HG02885 (cell line): Measurements from ENCODE around the gene MRPS15.
A peak's percentile ranks its signal among the peaks of the same experiment; 100 is the strongest.
"Not testable (repeated sequence)": the region's sequence is repeated elsewhere in the genome, so short reads cannot be mapped to it uniquely, and the experiment has no call there.

Source experiments
- ATAC-seq: cut with Tn5 transposase; IDR thresholded peaks from one replicate; pipeline ENCODE4 v1.9.1; 2021; ENCODE audit warnings: mild to moderate bottlenecking; ENCODE audit not compliant: unreplicated experiment, poor library complexity

Gene MRPS15

DNA sequence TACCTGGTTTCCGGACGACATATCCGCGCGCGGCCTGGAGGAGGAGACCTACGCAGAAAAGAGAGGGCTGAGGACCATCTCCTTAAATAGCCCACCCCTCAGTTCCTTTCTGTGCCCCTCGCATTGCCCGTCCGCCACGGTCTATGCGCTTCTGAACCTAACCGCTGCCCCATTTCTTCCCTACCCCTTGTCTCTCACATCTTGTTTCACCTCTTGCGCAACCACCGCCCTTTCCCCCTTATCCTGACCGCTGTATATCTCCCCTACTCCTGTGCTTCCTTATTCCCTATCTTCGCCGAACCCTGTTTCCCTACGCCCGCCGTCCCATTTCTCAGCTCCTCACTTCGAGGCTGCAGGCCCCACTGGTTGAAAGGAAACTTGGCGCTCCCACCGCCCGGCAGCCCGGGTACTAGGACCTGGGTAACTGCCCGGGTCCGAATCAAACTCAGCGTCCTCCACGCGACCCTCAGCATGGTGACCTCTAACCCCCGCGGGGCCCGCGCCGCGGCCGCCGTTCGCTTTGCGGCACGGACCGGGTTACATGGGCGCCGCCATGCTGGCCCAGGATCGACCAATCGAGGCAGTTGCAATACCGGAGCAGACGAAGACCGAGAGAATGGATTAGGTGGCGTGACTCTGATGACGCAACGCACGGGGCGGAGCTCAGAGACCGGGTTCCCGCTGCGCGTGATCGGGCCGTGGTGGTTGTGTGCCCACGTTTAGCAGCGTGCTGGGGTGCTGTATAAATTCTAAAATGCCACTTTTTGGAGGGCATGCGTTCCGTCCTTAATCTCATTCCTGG is at the start of gene MRPS15:
MRPS15 (minus strand) TSS at position 582 of the 802 bp plus-strand sequence; CDS start at position 473, 109 bp downstream.
- peak; percentile 93 for ATAC-seq

- no peak for ATAC-seq
Observed at GRCh38 chr1:36512842-36513241, 48.7 kb upstream of the MRPS15 start.

DNA sequence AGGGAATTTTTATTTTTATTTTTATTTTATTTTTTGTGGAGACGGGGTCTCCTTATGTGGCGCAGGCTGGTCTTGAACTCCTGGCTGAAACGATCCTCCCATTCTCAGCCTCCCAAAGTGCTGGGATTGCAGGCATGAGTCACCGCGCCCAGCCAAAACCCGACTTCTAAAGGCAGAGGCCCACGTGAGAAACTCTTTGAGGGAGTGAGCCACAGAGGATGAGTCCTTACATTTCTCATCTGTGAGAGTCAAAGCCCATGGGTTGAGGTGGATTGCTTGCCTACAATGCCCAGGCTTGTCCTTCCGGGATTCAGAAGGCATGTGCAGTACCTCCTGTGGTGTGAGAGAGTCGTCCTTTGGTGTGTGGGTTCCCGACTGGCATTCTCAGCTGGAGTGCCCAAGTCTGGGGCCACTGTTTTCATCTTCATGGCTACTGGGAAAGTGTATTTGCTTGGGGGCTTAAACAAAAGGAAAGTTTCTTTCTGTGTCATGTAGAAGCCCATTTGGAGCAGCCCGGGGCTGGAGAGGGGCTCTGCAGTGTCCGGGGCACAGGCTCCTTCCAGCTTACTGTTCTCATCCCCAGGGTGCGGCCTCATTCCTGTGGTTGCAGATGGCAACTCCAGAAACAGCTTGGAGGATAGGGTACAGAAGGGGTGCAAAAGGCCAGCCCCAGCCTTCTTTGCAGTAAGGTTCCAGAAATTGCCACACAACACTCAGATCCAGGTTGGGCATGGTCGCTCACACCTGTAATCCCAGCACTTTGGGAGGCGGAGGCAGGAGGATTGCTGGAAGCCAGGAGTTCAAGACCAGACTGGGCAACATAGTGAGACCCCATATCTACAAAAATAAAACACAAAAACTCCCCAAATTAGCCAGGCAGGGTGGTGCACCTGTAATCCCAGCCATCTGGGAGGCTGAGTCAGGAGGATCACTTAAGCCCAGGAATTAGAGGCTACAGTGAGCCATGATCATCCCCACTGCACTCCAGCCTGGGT is 47.9 kb upstream of the MRPS15 start:
- no peak for ATAC-seq

DNA sequence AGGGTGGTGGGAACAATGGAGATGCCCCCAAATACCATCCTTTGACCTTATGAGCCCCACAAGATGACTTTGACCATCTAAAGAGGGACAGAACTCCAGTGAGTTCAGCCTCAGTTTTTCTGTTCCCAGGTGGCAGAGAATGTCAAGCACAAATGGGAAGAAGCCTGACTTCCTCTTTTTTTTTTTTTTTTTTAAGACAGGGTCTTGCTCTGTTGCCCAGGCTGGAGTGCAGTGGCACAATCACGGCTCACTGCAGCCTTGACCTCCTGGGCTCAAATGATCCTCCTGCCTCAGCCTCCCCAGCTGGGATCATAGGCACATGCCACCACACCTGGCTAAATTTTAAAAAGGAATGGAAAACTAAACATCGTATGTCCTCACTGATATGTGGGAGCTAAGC is 47.0 kb upstream of the MRPS15 start:
- ATAC-seq: not testable (repeated sequence)

- ATAC-seq: no peak
Observed at GRCh38 chr1:36510418-36510817, 46.2 kb upstream of the MRPS15 start.

DNA sequence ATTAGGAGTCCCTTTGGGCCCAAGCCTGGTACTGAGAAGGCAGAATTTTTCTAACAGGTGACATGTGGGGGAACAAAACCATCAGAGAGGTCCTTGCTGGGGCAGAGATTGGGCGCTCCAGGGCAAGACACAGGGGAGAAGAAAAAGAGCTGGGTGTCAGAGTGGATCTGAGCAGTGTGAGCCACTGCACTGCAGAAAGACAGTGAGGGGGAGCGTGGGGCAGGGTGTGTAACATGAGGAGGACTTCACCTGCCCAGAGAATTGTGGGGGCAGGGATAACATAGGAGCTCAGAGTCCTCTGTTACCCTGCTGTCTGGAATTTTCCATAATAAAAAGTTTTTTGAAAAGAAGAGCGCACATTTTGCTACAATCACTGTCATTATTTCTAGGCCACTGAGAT is 44.1 kb upstream of the MRPS15 start:
- no peak for ATAC-seq

GRCh38 chr1:36506276-36506920 is 42.2 kb upstream of the MRPS15 start:
- no peak for ATAC-seq

GRCh38 chr1:36503733-36504132 is 39.5 kb upstream of the MRPS15 start:
- no peak for ATAC-seq

DNA sequence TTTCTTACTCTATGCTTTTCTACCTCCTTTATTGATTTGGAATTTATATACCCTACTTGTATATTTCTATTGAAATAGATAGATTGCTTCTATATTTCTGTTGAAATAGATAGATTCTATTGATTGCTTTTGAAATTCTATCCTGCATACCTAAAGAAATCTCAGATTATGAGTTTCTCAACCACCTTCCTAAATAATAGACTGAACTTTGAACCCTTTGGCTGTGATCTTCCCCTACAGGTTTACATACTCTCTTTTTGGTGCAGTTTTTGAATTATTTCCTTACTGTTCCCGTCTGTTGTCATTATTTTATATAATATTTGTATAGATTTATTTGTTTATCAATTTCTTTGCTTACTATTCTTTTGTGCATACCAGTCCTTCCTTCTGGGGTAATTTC is 39.0 kb upstream of the MRPS15 start:
- no peak for ATAC-seq

DNA sequence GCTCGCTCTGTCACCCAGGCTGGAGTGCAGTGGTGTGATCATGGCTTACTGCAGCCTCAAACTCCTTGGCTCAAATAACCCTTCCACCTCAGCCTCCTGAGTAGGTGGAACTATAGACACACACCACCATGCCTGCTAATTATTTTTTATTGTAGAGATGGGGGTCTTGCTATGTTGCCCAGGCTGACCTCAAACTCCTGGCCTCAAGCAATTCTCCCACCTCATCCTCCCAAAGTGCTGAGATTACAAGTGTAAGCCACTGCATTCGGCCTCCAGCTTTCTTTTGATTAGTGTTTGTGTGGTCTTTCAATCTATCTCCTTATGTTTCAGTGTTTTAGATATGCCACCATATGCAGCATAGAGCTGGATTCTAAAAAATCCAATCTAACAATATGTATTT is 38.4 kb upstream of the MRPS15 start:
- no peak for ATAC-seq

GRCh38 chr1:36501911-36502310 is 37.7 kb upstream of the MRPS15 start:
- not testable (repeated sequence) for ATAC-seq

GRCh38 chr1:36497207-36497606 is 33.0 kb upstream of the MRPS15 start:
- no peak for ATAC-seq

DNA sequence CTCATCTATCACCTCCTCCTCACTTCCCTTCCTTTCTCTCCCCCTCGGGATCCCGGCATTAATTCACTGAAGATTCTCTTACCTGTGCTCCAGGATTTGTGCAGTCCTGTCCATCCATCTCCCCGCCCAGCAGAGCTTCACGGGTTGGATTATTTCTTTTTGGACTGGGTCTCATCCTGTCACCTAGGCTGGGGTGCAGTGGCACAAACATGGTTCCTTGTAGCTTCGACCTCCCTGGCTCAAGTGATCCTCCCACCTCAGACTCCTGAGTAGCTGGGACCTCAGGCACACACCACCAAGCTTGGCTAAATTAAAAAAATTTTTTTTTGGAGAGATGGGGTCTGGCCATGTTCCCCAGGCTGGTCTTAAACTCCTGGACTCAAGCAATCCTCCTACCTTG is 30.8 kb upstream of the MRPS15 start:
- ATAC-seq: no peak

DNA sequence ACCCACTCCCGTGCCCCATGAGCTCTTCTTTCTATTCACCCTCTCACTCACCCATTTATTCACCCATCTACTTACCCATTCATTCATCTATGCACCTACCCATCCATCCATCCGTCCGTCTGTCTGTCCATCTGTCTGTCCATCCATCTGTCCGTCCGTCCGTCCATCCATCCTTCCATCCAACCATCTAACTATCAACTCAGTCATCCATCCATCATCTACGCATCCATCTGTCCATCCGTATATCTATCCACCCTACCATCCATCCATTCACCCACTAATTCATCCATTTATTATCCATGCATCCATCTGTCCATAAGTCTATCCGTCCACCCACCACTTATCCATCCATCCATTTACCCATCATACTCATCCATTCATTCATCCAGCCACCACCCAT is 29.3 kb upstream of the MRPS15 start:
- no peak for ATAC-seq

DNA sequence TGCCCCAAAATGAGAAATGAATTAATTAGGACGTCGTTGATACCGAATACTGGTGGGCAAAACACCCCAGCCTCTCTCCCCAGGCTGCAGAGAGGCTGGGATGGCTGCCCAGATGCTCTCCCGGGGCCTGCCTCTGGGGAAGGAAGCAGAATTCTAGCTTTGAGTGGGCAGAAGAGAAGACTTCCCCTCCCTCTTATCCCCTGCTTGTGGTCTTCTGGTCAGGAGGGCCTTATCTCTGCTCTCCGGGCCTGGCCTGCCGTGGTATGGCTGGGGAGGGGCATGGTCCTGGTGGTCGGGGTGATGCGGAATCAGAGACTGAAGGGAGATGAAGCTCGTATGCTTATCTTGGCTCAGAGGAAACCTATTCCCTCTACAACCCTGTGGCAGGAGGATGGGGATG is 28.3 kb upstream of the MRPS15 start:
- no peak for ATAC-seq

DNA sequence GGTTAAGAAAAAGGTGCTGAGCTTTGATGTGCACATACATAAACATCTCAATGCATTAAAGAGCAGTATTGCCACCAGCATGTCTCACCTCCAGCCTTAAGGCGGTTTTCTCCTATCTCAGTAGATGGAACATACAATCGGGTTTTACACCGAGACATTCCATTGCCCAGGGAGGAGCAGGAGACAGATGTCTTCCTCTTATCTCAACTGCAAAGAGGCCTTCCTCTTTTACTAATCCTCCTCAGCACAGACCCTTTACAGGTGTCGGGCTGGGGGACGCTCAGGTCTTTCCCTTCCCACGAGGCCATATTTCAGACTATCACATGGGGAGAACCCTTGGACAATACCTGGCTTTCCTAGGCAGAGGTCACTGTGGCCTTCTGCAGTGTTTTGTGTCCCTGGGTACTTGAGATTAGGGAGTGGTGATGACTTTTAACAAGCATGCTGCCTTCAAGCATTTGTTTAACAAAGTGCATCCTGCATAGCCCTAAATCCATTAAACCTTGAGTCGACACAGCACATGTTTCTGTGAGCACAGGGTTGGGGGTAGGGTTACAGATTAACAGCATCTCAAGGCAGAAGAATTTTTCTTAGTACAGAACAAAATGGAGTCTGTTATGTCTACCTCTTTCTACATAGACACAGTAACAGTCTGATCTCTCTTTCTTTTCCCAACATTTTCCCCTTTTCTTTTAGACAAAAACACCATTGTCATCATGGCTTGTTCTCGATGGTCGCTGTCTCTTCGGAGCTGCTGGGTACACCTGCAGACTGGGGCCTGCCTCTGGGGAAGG is 25.3 kb upstream of the MRPS15 start:
- ATAC-seq: not testable (repeated sequence)

GRCh38 chr1:36487906-36488305 is 23.7 kb upstream of the MRPS15 start:
- no peak for ATAC-seq

DNA sequence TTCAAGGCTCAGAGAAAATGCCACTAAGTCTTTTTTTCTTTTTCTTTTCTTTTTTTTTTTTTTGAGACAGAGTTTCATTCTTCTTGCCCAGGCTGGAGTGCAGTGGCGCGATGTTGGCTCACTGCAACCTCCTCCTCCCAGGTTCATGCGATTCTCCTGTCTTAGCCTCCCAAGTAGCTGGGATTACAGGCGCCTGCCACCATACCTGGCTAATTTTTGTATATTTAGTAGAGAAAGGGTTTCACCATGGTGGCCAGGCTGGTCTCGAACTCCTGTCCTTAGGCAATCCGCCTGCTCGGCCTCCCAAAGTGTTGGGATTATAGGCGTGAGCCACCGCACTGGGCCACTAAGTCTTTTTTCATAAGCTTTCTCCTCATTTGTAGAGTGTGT is 23.1 kb upstream of the MRPS15 start:
- ATAC-seq: not testable (repeated sequence)

DNA sequence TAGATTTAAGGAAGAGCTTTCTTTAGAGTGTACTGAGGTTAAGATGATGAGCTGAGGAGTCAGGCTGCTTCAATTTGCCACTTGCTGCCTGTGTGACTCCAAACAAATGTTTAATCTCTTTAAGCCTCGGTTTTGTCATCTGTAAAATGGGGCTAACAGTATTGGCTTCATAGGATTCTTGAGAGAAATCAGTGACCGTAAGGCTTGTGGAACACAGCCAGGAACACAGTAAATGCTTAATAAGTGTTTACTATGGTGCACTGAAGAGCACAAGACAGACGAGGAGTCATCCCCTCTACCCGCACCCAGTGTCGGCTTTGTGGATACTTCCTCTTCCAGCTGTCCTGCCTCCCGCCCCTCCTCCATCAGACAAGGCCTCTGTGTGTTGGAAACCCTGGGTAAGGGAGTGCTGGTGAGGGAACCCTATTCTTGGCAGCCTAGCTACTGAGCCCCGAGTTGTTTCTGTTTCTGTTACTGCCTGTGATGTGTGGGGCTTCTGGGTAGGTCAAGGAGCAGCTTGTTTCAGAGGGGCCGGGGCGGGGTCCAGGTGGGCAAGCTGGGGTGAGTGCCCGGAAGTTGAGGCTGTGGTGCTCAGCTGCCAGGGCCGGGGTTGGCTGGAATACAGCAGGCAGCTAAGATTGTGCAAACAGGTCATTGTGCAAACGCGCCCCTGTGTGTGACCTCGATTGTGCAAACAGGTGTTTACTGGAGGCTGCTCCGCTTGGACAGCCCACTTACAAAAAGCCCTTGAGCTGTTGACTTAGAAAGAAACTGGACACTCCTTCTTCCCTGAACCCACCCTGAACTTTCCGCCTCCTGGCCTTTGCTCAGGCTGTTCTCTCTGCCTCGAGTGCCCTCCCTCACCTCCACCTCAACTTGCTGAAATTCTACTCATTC is 22.5 kb upstream of the MRPS15 start:
- no peak for ATAC-seq
